SKM-1 treated with dmso at 0.1 percent for 144 hours (cell line): ENCODE results near the gene KLHL2.
"Not testable (repeated sequence)": the region's sequence is repeated elsewhere in the genome, so short reads cannot be mapped to it uniquely, and the experiment has no call there.

Experiments
- DNase-seq: peaks from one replicate; lab custom pipeline; 2025; ENCODE audit not compliant: unreplicated experiment; lab: John Stamatoyannopoulos, UW

KLHL2 gene

DNA sequence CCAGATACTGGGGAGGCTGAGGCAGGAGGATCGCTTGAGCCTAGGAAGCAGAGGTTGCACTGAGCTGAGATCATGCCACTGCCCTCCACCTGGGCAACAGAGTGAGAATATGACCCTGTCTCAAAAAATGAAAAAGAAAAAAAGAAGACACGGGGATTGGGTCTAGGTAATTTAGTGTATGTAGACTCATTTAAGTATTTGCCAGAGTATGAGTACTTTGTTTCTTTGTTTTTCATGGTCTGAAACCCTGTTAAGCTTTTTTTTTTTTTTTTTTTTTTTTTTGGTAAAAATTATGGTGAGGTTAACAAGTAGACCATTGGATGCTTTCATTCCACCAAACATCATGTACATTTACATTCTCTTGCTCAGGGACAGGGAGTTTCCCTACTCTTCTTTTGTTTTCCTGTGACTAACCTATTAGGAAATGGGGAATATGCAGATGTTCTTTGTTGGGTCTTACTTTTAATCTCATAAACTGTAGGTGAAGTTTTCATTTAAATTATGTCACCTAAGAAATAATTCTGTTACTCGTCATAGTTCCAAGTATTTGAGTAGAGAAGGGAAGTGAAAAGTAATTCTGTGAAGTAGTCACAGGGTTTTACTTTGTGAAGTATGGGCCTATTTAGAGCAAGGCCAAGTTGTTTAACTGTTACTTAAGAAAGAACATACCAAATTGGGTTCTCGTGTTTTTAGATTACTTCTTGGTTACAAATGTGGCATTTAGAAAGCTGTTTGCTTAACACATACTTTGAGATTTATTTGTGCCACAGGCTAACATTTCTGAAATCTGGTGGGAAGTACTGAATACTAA, 25.5 kb downstream of the KLHL2 start:
- not testable (repeated sequence) for DNase-seq

DNA sequence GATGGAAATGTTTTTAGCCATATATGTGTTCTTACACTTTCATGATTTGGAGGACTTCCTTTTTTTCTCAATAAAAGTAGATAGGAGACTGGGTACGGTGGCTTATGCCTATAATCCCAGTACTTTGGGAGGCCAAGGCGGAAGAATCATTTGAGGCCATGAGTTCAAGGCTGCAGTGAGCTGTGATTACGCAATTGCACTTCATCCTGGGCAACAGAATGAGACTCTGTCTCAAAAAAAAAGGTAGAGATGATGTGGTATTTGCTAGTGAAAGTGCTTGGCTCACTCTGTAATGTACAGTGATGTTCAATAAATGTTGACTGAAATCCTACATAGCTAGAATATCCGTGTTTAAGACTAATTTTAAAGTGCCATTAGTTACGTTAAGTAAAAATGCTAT, 27.4 kb downstream of the KLHL2 start:
- no peak for DNase-seq

DNA sequence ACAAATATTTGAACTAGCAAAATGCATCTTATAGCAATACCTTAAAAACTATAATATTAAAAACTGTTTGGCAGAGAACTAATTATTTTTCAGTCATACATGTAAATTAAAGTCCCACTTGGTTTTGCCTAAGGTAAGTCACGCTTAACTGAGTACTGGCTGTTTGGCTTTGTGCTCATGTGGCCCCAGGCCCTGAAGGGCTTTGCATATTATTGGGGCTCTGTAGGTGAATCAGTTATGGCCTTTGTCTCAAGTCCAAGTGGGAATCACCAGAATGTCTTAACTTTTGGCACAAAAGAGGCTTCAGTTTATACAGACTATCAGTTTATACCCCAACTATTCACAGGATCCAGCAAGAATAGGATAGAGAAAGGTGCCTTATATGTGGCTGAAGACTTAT, 29.5 kb downstream of the KLHL2 start:
- not testable (repeated sequence) for DNase-seq

DNA sequence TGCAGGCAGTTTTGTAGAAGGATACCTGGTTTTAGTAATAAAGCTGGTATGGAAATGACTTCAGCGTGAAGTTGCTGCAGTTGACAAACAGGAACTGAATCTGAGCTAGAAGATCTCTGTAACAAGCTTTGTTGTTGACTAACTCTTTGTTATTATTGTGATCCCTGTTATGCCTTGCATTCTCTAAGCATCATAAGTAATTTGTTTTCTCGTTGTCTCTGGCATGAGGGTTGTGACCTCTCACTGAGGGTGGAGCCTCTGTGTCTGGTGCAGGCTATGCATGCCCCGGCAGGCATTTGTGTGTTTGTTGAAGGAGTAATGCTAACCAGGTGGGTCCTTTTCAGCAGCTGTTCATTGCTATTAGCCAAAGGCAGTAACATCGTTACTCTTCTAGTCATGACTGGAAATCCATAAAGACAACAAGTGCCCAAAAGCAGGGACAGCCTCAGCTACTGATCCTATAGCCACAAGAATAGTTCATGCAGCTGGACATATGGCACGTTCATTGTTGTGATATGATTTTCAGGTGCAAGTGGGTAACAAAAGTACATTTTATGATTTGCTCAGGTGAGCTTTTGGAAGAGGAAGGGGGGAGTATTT, 30.8 kb downstream of the KLHL2 start:
- DNase-seq, result not testable (repeated sequence)

DNA sequence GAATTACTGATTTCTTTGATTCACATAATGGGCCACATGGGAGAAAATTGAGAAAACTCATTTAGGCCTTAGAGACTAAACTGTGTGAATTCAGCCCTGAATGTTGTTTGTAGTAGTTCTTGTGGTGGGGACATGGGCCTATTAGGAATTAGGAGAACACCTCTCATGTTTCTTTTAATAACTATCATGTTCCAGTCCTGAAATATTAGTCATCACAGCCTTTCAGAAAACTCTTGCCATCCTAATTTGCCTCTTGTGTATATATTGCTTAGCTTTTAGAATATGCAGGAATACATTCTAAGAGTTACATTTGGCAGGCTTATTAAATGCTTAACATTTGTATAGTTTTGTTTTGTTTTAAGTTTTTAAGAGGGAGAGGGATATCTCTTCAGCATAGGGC, 33.4 kb downstream of the KLHL2 start:
- DNase-seq, result not testable (repeated sequence)

DNA sequence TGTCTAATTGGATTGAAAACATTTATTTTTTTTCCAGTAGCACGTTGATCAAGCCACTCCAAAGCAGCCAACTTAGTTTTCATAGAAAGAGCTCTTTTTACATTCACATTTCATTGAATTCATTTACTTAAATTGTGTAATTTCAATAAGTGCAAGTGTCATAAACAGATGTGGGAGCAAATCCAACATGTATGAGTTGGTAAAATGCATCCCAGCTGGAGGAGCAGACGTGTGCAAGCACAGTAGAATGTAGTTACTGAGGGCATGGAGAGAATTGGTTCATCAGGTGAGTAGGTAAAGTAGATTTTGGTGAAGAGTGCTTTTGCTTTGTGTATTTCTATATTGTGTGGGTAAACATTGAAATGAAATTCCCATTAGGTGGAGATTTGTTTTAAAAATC, 36.8 kb downstream of the KLHL2 start:
- not testable (repeated sequence) for DNase-seq

DNA sequence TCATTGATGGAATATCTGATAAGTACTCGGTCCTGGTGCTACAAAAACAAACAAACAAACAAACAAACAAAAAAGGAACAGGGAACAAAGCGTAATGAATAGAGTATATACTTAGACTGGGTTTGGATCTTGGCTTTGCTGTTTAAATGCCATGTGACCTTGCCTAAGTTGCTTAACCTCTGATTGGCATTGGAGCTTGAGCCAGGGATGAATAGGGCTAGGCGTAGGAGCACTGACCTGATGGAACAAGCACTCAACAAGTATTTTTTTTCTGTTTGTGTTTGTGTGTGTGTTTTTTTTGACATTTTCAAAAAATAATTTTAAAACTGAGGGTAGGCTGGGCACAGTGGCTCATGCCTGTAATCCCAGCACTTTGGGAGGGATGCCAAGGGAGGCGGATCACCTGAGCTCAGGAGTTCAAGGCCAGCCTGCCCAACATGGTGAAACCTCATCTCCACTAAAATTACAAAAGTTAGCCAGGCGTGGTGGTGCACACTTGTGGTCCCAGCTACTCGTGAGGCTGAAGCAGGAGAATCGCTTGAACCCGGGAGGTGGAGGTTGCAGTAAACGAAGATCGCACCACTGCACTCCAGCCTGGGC, 37.3 kb downstream of the KLHL2 start:
- DNase-seq, result not testable (repeated sequence)

DNA sequence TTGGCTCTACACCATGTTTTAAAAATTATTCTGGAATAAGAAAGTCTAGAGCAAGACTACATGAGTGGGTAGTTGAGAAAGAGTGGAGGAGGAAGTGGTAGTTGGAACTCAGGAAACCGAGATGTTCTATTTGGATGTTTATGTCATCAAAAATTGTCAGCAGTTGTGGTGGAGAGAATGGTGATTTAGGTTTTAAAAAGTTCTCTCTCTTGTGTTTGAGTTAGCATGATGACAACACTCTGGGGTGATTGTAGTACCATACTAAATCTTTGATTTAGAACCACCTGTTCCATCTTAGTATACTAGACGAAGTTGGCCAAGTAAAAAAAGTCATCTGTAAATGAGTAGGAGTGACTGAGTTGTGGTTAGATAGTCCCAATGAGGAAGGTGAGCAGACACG, 40.7 kb downstream of the KLHL2 start:
- peak; percentile 74 for DNase-seq

DNA sequence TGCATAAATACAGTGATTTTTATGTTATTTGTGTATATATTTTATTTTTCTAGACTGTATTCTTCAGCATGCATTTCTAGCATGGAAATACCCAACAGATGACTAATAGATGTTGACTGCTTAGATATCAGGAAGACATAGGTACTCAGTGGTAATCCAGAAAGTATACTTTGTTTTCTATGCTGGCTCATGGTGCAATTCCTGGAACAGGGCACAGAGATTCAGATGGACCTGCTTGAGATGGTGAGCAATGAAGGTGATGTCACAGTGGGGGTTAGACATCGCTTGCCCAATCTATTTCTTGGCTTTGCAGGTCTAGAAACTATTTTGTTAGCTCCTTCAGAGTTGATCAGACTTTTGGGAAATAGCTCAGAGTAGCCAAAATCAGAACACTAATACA, 41.5 kb downstream of the KLHL2 start:
- not testable (repeated sequence) for DNase-seq

DNA sequence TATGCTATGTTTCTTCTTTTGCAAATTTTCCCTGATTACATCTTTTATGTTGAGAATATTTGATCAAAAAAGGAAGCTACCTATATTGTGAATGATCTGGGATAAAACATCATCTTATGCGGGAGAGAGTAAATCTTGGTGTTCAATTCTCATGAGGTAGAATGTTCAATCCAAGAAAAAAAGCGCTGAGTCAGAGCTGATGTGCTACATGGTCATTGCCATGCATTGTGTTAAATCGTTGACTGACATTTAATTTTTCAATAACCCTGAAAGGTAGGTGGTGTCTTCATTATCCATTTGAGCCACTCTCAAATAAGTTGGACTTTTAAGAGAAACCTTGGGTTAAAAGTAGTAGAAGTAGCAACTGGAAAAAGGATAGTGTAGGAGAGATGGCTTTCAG, 47.4 kb downstream of the KLHL2 start:
- not testable (repeated sequence) for DNase-seq

DNA sequence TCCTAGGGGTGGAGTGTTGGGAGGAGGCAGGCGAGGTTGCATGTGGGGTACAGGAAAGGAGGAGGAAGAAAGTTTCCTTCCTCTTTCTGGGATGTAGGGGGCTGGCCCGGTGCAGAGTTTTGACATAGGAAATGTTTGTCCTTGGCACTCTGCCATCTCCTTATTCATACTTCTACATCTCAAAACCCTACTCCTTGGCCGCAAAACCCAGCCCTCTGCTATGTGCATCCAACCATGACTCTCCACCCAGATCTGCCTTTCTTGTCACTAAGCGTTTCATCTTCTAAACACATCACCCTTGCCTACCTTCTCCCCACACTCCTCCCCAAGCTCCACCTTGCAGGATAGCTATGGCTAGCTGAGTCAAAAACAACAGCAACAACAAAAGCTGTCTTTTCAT, 48.1 kb downstream of the KLHL2 start:
- DNase-seq, result peak; percentile 87

DNA sequence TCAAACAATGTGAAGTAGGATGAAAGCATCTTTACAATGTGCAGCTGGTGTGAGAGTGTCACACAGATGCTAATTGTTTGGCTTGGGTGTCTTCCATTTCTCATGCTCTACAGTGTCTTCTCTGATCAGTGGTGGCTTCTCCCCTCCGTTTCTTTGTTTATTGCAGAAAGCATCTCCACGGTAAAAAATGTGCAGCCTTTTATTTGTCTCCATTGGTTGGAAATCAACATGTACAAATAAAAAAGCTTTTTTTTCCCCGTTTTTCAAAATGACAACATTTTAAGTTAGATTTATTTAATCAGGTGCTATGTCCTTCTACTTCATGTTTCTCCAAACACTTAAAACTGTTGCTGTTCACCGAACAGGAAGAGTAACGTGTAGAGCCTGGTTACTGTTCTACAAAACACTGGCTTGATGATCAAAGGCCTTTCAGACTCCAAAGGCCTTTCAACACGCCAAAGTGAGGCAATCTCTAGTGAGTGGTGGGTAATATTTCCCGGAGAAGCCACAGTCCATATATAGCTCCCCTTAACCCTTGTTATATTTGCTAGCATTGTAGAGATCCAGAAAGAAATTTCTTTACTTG, 48.8 kb downstream of the KLHL2 start:
- peak; percentile 56 for DNase-seq

DNA sequence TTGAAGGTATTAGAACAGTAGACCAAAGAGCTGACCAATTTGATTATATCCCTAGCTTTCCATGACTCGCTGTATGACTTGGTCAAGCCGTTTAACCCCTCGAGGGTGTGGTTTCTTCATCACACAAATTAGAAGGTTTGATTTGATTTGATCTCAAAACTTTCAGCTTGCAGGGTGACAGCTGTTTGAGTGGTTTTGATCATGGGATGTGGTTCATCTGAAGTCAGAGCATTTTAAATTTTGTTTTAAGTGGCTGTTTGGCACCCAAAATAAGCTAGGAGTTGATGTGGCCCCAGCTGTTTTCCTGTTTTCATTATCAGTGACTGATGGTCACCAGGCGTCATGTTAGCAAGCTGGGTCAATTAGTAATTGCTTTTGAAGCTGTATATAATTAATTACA, 52.4 kb downstream of the KLHL2 start:
- DNase-seq, result not testable (repeated sequence)

DNA sequence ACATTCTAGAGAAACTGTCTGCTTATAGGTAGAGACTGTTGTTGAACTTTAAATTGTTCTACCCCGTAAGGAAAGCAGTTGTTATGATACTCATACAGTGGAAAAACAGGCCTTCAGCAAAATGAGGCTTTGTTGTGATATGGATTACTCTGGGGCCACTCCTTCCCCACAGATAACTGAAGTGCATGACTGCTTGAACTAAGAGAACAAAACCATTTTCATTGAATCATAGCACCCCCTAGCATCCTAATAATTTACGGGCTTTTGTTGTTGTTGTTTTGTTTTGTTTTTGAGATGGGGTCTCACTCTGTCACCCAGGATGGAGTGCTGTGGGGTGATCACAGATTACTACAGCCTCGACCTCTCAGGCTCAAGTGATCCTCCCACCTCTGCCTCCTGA, 54.9 kb downstream of the KLHL2 start:
- DNase-seq, result not testable (repeated sequence)

DNA sequence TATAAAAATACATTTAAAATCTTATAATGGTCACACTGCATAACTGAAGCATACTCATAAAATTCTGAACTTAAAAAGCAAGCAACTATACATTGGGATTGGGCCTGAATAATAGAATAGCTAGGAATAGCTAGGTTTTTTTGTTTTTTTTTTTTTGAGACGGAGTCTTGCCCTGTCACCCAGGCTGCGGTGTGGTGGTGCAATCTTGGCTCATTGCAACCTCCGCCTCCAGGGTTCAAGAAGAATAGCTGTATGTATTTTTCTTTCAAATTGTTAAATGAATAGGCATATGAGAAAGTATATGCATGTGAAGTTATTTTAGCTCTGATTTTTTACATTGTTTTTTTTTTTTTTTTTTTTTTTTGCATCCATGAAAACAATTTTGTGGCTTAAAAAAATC, 56.1 kb downstream of the KLHL2 start:
- DNase-seq, result not testable (repeated sequence)

DNA sequence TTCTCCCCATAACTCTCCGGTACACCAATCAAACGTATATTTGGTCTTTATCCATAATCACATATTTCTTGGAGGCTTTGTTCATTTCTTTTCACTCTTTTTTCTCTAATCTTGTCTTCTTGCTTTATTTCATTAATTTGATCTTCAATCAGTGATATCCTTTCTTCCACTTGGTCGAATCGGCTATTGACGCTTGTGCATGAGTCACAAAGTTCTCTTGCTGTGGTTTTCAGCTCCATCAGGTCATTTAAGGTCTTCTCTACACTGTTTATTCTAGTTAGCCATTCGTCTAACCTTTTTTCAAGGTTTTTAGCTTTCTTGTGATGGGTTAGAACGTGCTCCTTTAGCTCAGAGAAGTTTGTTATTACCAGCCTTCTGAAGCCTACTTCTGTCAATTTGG, 62.6 kb downstream of the KLHL2 start:
- DNase-seq, result not testable (repeated sequence)

DNA sequence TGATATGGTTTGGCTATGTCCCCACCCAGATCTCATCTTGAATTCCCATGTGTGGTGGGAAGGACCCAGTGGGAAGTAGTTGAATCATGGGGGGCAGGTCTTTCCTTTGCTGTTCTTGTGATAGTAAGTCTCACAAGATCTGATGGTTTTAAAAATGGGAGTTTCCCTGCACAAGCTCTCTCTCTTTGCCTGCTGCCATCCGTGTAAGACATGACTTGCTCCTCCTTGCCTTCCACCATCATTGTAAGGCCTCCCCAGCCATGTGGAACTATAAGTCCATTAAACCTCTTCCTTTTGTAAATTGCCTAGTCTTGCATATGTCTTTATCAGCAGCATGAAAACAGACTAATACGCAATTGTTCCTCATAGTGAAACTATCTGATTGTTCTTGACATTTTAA, 66.1 kb downstream of the KLHL2 start:
- DNase-seq, result not testable (repeated sequence)

DNA sequence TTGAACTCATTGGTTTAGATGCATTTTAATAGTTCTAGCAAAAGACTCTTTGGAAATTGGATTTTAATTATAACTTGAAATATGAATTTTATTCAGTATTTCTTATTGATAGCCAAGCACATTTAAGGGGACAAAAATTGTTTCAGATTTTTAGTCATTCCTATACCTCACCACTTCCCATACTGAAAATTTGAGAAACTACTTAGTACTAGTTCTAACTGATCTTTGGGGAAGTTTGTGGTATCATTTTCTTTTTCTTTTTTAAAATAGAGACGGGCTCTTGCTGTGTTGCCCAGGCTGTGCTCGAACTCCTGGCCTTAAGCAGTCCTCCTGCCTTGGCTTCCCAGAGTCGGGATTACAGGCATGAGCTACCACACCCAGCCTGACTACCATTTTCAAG, 68.0 kb downstream of the KLHL2 start:
- DNase-seq, result not testable (repeated sequence)

DNA sequence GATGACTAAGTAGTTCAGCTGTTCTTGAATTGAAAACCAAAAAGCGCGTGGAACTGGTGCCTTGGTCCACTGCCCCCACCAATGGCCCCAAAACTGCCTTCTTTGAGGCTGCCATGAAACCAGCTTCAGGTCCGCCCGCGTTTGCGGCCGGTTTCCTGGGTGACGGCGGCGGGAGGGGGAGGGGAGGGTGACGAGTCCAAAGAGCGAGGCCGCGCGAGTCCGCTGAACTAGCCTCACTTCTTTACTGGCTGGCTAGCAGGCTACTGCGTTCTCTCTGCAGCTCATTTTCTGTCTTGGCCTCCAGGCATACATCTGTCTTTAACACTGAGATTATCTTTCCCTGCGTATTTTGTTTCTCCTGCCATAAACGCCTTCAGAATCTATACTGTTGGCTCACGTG, 72.2 kb downstream of the KLHL2 start:
- not testable (repeated sequence) for DNase-seq

DNA sequence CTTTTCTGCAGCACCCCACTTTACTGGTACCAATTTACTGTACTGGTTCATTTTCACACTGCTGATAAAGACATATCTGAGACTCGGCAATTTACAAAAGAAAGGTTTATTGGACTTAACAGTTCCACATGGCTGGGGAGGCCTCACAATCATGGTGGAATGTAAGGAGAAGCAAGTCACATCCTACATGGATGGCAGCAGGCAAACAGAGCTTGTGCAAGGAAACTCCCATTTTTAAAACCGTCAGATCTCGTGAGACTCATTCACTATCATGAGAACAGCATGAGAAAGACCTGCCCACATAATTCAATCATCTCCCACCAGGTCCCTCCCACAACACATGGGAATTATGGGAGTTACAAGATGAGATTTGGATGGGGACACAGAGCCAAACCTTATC, 77.3 kb downstream of the KLHL2 start:
- DNase-seq, result not testable (repeated sequence)

DNA sequence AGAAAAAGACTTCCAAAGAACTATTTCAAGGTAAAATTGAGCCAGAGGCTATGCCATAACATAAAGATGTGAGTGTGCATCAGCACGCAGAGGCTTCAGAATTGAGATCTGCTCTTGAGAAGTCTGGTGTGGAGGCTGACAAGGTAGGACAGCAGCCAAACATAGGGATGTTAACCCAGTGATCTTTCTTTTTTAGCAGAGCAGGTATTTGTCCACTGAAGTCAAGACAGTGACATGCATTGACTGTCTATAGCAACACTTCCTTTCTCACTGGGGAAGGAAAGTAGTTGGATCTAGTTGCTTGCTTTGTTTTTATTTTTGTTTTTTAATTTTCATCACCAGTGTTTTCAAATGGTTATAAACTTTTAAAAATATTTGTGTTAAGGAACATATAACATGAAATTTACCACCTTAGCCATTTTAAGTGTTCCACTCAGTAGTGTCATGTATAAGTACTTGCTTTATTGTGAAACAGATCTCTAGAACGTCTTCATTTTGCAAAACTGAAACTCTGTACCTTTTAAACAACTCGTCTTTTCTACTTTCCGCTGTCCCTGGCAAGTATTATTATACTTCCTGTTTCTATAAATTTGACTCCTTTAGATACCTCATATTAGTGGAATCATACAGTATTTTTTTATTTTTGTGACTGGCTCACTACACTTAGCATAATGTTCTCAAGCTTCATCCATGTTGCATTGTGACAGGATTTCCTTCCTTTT, 79.4 kb downstream of the KLHL2 start:
- not testable (repeated sequence) for DNase-seq
